OCI-LY7 (cell line): ENCODE data around the gene NEO1. TPM values are rescaled to one million over a fixed set of nuclear protein-coding genes. Genes with fewer than 3 reads are reported as not detected.

Experiments
- BruUV-seq: library from RNA; stranded (reverse); fragments of 400-500 nt; replicated peaks from 2 replicates; lab custom pipeline; 2021; lab: Mats Ljungman, UMichigan
- CTCF ChIA-PET: fragments of 300-600 bp; sonication (Branson Sonifier 250); formaldehyde crosslinking; loops from one replicate; lab custom pipeline; 2022; ENCODE audit warnings: antibody characterized with exemption; ENCODE audit not compliant: unreplicated experiment; lab: Charles Lee
- POLR2A ChIA-PET: fragments of 300-600 bp; sonication (Branson Sonifier 250); formaldehyde crosslinking; loops from one replicate; lab custom pipeline; 2022; ENCODE audit warnings: antibody characterized with exemption; lab: Charles Lee
- DNase-seq: peaks from one replicate; pipeline ENCODE4 v3.0.0-alpha.2; 2015; ENCODE audit warnings: low spot score
- H2AFZ ChIP-seq: fragments of 200-600 bp; sonication (generic), shearing (Covaris generic); 2 replicates; pipeline ENCODE4 v1.6.1; 2014; ENCODE audit warnings: mild to moderate bottlenecking, antibody characterized with exemption, low read length, moderate library complexity
- H3K27ac ChIP-seq: fragments of 200-600 bp; sonication (generic); 2 replicates; pipeline ENCODE4 v1.5.1; 2014; ENCODE audit warnings: mixed run types, low read depth, mild to moderate bottlenecking, moderate library complexity, low read length, inconsistent platforms; ENCODE audit not compliant: poor library complexity, severe bottlenecking
- H3K36me3 ChIP-seq: fragments of 200-600 bp; sonication (generic); 2 replicates; pipeline ENCODE4 v1.6.1; 2014; ENCODE audit warnings: mild to moderate bottlenecking, antibody characterized with exemption, low read length, moderate library complexity, mixed read lengths; ENCODE audit not compliant: insufficient read depth
- H3K4me1 ChIP-seq: fragments of 200-600 bp; sonication (generic); 2 replicates; pipeline ENCODE4 v1.5.1; 2014; ENCODE audit warnings: mild to moderate bottlenecking, low read length; ENCODE audit not compliant: insufficient read depth, poor library complexity, severe bottlenecking
- H3K4me2 ChIP-seq: fragments of 200-600 bp; sonication (generic); 2 replicates; pipeline ENCODE4 v1.6.1; 2014; ENCODE audit warnings: mild to moderate bottlenecking, low read length
- H3K4me3 ChIP-seq: fragments of 200-600 bp; sonication (generic); 2 replicates; pipeline ENCODE4 v1.5.1; 2014; ENCODE audit warnings: mild to moderate bottlenecking, low read depth, low read length; ENCODE audit not compliant: poor library complexity, severe bottlenecking
- H3K79me2 ChIP-seq: fragments of 200-600 bp; sonication (generic); 2 replicates; pipeline ENCODE4 v1.6.1; 2016; ENCODE audit warnings: low read depth, mild to moderate bottlenecking, low read length, moderate library complexity, mixed read lengths; ENCODE audit not compliant: insufficient read depth
- H3K9me2 ChIP-seq: fragments of 200-600 bp; sonication (generic); 2 replicates; pipeline ENCODE4 v1.6.1; 2016; ENCODE audit warnings: mild to moderate bottlenecking, low read length, mixed read lengths; ENCODE audit not compliant: insufficient read depth
- H3K9me3 ChIP-seq: fragments of 200-600 bp; sonication (generic); 2 replicates; pipeline ENCODE4 v1.6.1; 2014; ENCODE audit warnings: mild to moderate bottlenecking, mixed run types, low read length, mixed read lengths
- H4K20me1 ChIP-seq: fragments of 200-600 bp; sonication (generic); 2 replicates; pipeline ENCODE4 v1.6.1; 2014; ENCODE audit warnings: mild to moderate bottlenecking, antibody characterized with exemption, low read length, moderate library complexity, mixed read lengths; ENCODE audit not compliant: insufficient read depth
- EZH2phosphoT487 ChIP-seq: fragments of 200-600 bp; sonication (generic); IDR thresholded peaks from 2 replicates; pipeline ENCODE4 v1.6.1; 2018; ENCODE audit warnings: low read depth, borderline replicate concordance, mild to moderate bottlenecking, mixed run types, antibody characterized with exemption, low read length, moderate library complexity, mixed read lengths
- intact Hi-C: fragments of 100-400 bp; cut with micrococcal nuclease; formaldehyde crosslinking; loops from one replicate; pipeline ENCODE4 v1.10.0; 2022; ENCODE audit not compliant: unreplicated experiment
- total RNA-seq, 2 experiments: library from RNA; depleted of rRNA in 1 of 2; stranded (reverse); fragments of >200 nt in 1 of 2; shearing (Covaris generic) in 1 of 2; gene quantifications; 2 replicates each; pipeline ENCODE4 v1.2.3, GENCODE V29; 2014 to 2022
- TF ChIP-seq, protein P1 (sequence below): fragments of 200-600 bp; sonication (generic); conservative IDR thresholded peaks from 2 replicates; pipeline ENCODE4 v1.5.1; 2014; ENCODE audit warnings: mild to moderate bottlenecking, antibody characterized with exemption, low read length, moderate library complexity, mixed read lengths

NEO1 gene
- total RNA-seq, 2 experiments from 2014 or later = 3.0 TPM

DNA sequence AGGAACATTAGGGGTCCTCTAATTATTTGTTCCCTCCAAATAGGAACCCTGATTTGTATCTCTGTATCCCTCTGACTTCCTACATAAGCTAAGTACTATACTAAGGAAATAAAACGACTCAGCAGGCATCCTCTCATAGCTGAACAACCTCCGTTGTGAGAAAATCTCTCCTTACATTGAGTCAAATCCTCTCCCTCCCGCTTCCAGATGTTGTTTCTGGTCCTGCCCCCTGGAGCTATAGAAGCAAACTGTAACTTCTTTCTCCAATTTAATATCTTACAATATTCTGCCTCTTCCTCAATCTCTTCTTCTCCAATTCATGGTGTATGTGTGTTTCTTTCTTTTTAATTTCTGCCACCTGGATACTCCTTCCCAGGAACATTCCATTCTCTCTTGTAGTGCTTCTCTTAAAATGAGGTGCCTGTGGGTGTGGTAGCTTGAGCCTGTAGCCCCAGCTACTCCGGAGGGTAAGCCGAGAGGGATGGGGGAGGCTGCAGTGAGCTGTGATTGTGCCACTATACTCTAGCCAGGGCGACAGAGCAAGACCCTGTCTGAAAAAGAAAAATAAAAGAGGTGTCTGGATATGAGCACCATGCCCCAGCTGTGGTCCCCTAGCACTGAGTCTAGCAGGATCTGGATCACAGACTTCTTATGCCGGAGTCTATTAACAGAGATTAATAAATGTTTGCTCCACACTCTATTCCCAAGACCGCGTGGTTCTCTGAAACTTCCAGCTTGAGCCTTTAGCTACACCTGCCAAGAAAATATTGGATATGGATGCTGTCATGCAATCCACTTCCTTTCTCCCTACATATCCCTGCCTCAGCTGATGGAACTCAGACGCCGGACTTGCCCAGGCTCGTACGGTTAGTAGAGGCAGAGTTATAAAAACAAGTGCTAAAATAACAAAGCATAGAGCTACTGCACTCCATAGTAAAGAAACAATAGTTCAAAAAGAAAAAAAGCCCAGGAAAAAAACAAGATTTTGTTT is 42.9 kb upstream of the NEO1 start:
- no peak for TF ChIP-seq EZH2phosphoT487
- TF ChIP-seq, protein P1, sequence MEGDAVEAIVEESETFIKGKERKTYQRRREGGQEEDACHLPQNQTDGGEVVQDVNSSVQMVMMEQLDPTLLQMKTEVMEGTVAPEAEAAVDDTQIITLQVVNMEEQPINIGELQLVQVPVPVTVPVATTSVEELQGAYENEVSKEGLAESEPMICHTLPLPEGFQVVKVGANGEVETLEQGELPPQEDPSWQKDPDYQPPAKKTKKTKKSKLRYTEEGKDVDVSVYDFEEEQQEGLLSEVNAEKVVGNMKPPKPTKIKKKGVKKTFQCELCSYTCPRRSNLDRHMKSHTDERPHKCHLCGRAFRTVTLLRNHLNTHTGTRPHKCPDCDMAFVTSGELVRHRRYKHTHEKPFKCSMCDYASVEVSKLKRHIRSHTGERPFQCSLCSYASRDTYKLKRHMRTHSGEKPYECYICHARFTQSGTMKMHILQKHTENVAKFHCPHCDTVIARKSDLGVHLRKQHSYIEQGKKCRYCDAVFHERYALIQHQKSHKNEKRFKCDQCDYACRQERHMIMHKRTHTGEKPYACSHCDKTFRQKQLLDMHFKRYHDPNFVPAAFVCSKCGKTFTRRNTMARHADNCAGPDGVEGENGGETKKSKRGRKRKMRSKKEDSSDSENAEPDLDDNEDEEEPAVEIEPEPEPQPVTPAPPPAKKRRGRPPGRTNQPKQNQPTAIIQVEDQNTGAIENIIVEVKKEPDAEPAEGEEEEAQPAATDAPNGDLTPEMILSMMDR = no peak
- DNase-seq = no peak
- no peak overlapping the region for H3K27ac ChIP-seq
- no peaks in the 10 kb centered on the region for H4K20me1 ChIP-seq
- no peak overlapping the region for H3K4me3 ChIP-seq
- ChIA-PET POLR2A (interaction anchor here (1.3 kb wide), 1 partner anchor 27 kb away, joined by 6 read pairs; no protein-coding TSS in a partner anchor), CTCF (no interaction called here)
- no peak overlapping the region for H3K4me2 ChIP-seq
- H3K9me3 ChIP-seq = no peaks in the 10 kb centered on the region
- intact Hi-C loops = no loop called here
- no peaks in the 10 kb centered on the region for H3K79me2 ChIP-seq
- no peak overlapping the region for H2AFZ ChIP-seq
- H3K4me1 ChIP-seq = no peaks in the 10 kb centered on the region
- no peaks in the 10 kb centered on the region for H3K36me3 ChIP-seq
- H3K9me2 ChIP-seq = no peaks in the 10 kb centered on the region
- BruUV-seq = no TSS peak

DNA sequence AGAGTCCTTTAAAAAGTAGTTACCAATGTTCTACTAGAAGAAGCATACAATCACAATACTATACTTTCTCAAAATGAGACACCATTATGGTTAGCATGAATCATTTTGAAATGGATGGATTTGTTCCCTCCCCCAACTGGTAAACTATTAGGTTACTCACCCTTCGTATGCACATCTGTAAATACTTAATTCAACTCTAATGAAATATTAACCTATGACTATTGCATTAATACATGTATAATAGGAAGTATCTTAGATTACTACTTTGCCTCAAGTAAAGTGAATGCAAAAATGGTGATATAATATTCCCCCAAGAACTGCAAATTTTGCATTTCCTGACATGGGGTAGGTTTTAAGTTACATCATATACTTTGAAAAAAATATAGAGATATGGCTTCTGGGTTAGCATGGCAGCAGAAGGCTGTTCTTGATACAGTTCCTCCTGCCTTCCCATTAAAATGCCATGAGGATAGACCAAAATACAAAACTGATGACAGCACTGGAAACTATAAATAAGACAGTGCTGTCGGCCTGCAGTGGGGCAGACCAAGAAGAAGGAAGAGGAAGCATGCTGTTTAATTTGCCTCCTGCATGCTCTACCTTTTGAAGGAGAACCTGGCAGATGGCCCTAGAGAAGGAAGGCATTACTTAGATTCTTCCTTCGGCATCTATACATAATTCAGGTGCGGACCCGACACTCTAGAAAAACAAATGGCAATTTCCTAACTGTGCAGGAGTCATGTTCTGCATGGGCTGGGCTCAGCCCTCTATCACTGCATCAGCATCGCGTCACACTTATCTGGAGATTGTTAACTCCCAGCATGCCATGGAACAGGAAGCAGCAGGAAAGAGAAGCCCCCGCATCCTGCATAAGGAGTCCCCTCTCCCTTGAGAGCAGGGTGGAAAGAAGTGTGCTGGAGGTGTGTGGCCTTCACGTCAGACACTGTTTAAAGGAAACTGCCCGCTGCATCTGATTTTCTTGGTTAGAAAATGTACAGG is 41.8 kb upstream of the NEO1 start:
- intact Hi-C loops = no loop called here
- H3K4me1 ChIP-seq = no peaks in the 10 kb centered on the region
- H3K9me3 ChIP-seq = no peaks in the 10 kb centered on the region
- no peak overlapping the region for H2AFZ ChIP-seq
- no TSS peak for BruUV-seq
- DNase-seq = no peak
- H3K4me2 ChIP-seq = no peak overlapping the region
- H3K27ac ChIP-seq = no peak overlapping the region
- TF ChIP-seq, protein P1 = no peak
- no peaks in the 10 kb centered on the region for H3K9me2 ChIP-seq
- no peaks in the 10 kb centered on the region for H4K20me1 ChIP-seq
- H3K36me3 ChIP-seq = no peaks in the 10 kb centered on the region
- ChIA-PET POLR2A (no interaction called here), CTCF (no interaction called here)
- no peaks in the 10 kb centered on the region for H3K79me2 ChIP-seq
- no peak overlapping the region for H3K4me3 ChIP-seq
